ENCODE measurements around the gene CPA4.
A peak's percentile ranks its signal among the peaks of the same experiment; 100 is the strongest.

CPA4 gene

DNA sequence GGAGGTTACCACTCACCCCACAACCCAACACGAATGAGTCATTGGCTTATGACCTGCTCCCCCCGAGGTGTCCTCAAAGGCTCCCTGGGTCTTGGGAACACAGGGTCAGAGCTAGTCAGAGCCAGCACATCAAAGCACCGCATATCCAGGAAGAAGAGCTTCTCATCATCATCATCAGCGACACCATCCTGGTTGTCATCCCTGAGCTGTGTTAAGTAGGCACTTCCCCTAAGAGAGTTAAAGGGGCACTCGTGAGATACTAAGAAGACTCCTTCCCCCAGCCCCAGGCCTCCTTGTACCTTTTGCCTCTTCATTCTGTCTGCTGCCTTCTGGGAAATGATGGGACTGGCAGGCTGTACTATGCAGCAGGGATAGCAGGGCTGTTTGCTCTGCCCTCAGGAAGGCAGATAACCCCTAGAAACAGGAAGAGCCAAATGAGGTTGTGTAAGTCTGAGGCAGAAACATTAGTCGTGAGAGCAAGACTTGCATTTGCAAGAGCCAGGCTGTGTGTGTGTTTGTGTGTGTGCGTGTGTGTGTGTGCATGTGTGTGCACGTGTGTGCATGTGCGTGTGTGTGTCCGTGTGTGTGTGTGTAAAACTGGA, 76.2 kb downstream of the CPA4 start:
- peak overlapping the region; percentile 93 for H3K27ac Mint-ChIP-seq
- no peaks in the 10 kb centered on the region for H3K36me3 Mint-ChIP-seq
- H3K27me3 Mint-ChIP-seq = no peaks in the 10 kb centered on the region
- no peaks in the 10 kb centered on the region for H3K9me3 Mint-ChIP-seq (ENCODE audit: low read depth)
- peaks cover 52% of the 10 kb centered on the region for H3K4me1 Mint-ChIP-seq (ENCODE audit: low read depth)
- H3K4me3 Mint-ChIP-seq = peak overlapping the region; percentile 74

DNA sequence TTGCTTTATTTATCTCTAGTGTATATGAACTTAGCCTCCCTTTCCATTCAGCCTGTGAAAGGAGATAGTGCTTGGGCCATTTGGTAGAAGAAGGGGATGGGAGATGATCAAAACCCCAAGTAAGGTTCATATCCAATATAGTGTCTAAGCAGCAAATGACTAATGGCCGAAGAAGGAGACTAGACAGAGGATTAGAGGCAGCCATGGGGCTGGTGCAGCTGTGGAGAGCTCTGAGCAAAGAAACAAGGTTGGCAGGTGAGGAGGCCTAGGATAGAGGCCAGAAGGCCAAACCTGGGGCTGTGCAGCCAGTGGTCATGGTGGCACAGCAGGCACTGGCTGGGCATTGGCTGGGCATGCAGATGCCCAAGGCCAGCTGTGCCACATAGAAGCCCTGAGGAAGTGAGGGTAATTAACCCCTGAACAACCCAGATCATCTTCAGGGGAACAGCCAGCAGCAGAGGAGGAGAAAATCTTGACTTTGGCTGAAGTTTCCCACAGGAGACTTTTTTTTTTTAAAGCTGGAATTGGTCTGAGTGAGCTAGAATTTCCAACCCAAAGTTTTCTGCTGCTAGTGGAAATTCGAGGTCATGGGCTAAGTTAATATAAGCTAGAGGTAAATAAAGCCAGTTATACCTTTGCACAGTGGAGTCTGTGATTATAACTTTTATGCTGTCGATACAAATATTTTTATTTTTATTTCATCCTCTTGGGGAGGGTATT, 77.0 kb downstream of the CPA4 start:
- Mint-ChIP-seq H3K9me3 (ENCODE audit: low read depth) (no peaks in the 10 kb centered on the region), H3K36me3 (no peaks in the 10 kb centered on the region), H3K27me3 (no peaks in the 10 kb centered on the region), H3K27ac (peak overlapping the region; percentile 93), H3K4me3 (peak overlapping the region; percentile 34), H3K4me1 (ENCODE audit: low read depth) (peaks cover 52% of the 10 kb centered on the region)

DNA sequence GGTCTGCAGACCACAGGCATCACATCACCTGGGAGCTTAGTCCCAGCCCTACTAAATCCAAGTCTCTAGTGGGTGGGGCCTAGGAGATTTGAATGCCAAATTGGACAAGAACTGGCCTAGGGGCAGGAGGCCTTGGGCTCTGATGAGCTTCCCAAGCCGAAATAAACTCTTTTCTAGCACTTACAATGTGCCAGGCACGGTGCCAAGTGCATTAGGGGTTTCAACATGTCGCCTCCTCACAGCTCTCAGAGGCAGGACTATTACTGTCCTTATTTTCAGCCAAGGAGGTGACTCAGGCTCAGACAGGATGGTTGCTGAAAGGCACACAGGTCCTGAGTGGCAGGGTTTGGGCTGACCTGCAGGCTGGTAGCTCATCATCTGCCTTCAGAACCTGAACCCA, 78.1 kb downstream of the CPA4 start:
- Mint-ChIP-seq H3K4me3 (no peak overlapping the region), H3K36me3 (no peaks in the 10 kb centered on the region), H3K27me3 (no peaks in the 10 kb centered on the region), H3K27ac (no peak overlapping the region), H3K4me1 (ENCODE audit: low read depth) (peaks cover 42% of the 10 kb centered on the region), H3K9me3 (ENCODE audit: low read depth) (no peaks in the 10 kb centered on the region)

DNA sequence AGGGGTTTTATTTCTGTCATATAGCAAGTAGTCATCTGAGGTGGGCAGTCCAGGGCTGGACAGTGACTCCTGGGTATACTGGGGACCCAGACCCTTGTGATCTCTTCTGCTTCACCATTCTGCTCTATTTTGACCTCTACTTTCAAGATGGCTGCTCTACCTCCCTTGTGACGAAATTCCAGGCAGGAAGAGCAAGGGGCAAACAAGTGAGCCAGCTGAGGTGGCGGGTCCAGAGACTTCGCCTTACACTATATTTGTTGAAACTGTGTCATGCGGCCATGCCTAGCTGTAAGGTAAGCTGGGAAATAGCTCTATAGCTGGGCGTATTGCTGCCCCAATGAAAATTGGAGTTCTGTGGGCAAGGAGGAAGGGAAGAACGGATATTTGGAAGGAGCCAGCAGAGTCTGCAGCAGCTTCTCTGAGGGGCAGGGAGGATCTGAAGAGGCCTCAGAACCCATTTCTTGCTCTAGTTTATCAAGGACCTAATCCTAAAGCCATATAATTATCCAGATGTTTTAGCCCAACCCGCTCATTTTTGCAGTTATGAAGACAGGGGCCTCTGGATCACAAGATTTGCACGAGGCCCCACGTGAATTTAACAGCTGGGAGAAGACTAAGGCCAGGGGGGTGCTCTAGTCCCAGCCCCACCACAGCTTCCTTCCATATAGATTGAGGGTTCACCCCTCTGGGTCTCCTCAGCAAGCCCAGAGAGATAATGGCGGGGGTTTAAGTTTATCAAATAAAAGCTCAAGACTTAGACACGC, 79.6 kb downstream of the CPA4 start:
- H3K9me3 Mint-ChIP-seq (ENCODE audit: low read depth) = no peaks in the 10 kb centered on the region
- no peaks in the 10 kb centered on the region for H3K27me3 Mint-ChIP-seq
- H3K4me1 Mint-ChIP-seq (ENCODE audit: low read depth) = peaks cover 28% of the 10 kb centered on the region
- H3K27ac Mint-ChIP-seq = no peak overlapping the region
- H3K4me3 Mint-ChIP-seq = no peak overlapping the region
- H3K36me3 Mint-ChIP-seq = peaks cover 5% of the 10 kb centered on the region

Measured in activated naive CD8-positive, alpha-beta T cell (primary cell).